ENCODE data around the gene CDH26. TPM values are rescaled to one million over a fixed set of nuclear protein-coding genes. Genes with fewer than 3 reads are reported as not detected.

The CDH26 gene
- total RNA-seq, 1 experiment from 2014 or later = 1.0 TPM

GRCh38 chr20:59948212-59948611 is 10.0 kb upstream of the CDH26 start:
- Mint-ChIP-seq H3K27ac (no peak overlapping the region), H3K4me3 (no peak overlapping the region), H3K36me3 (peaks cover 8% of the 10 kb centered on the region), H3K9me3 (no peaks in the 10 kb centered on the region), H3K27me3 (ENCODE audit: low read depth) (no peaks in the 10 kb centered on the region), H3K4me1 (peaks cover 9% of the 10 kb centered on the region)
- TF ChIP-seq SOX15 (CRISPR knock-in tag; IDR thresholded peaks at IDR 0.05) (no peak), OVOL2 (CRISPR knock-in tag; IDR thresholded peaks at IDR 0.05; ENCODE audit: borderline replicate concordance) (no peak), KAT7 (CRISPR knock-in tag; IDR thresholded peaks at IDR 0.05; ENCODE audit: borderline replicate concordance) (no peak), FOXJ3 (CRISPR knock-in tag; IDR thresholded peaks at IDR 0.05; ENCODE audit: borderline replicate concordance) (no peak), ZNF121 (CRISPR knock-in tag; IDR thresholded peaks at IDR 0.05) (no peak), TP53 (CRISPR knock-in tag; IDR thresholded peaks at IDR 0.05) (no peak), CREB1 (CRISPR knock-in tag; IDR thresholded peaks at IDR 0.05) (no peak), ZNF232 (CRISPR knock-in tag; IDR thresholded peaks at IDR 0.05) (no peak), MAX (CRISPR knock-in tag; IDR thresholded peaks at IDR 0.05) (no peak), RORB (CRISPR knock-in tag; IDR thresholded peaks at IDR 0.05) (no peak), ZNF532 (CRISPR knock-in tag; IDR thresholded peaks at IDR 0.05; ENCODE audit: borderline replicate concordance) (no peak), JUN (CRISPR knock-in tag; IDR thresholded peaks at IDR 0.05) (no peak), ZMAT4 (CRISPR knock-in tag; IDR thresholded peaks at IDR 0.05) (no peak), TEAD4 (CRISPR knock-in tag; IDR thresholded peaks at IDR 0.05) (no peak), MLX (CRISPR knock-in tag; IDR thresholded peaks at IDR 0.05) (no peak), SMAD4 (CRISPR knock-in tag; IDR thresholded peaks at IDR 0.05) (no peak), IRF1 (CRISPR knock-in tag; IDR thresholded peaks at IDR 0.05) (no peak)
- TF ChIP-seq, protein P1, sequence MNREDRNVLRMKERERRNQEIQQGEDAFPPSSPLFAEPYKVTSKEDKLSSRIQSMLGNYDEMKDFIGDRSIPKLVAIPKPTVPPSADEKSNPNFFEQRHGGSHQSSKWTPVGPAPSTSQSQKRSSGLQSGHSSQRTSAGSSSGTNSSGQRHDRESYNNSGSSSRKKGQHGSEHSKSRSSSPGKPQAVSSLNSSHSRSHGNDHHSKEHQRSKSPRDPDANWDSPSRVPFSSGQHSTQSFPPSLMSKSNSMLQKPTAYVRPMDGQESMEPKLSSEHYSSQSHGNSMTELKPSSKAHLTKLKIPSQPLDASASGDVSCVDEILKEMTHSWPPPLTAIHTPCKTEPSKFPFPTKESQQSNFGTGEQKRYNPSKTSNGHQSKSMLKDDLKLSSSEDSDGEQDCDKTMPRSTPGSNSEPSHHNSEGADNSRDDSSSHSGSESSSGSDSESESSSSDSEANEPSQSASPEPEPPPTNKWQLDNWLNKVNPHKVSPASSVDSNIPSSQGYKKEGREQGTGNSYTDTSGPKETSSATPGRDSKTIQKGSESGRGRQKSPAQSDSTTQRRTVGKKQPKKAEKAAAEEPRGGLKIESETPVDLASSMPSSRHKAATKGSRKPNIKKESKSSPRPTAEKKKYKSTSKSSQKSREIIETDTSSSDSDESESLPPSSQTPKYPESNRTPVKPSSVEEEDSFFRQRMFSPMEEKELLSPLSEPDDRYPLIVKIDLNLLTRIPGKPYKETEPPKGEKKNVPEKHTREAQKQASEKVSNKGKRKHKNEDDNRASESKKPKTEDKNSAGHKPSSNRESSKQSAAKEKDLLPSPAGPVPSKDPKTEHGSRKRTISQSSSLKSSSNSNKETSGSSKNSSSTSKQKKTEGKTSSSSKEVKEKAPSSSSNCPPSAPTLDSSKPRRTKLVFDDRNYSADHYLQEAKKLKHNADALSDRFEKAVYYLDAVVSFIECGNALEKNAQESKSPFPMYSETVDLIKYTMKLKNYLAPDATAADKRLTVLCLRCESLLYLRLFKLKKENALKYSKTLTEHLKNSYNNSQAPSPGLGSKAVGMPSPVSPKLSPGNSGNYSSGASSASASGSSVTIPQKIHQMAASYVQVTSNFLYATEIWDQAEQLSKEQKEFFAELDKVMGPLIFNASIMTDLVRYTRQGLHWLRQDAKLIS (CRISPR knock-in tag; IDR thresholded peaks at IDR 0.05; ENCODE audit: borderline replicate concordance) = no peak
- POLR2A ChIA-PET = no interaction called here
- no peak for ATAC-seq
- CTCF ChIA-PET = interaction anchor here (0.8 to 2.3 kb wide), 3 partner anchors 11 to 102 kb away, joined by 3 to 8 read pairs (median 4); no protein-coding TSS in a partner anchor
- DNase-seq (ENCODE audit: low spot score) = no peak

Measured in WTC11 (cell line).